ENCODE results near the gene DPP6.

GRCh38 chr7:154568346-154568745 lies 516.1 kb downstream of the DPP6 start:
- TF ChIP-seq CTCF (IDR thresholded peaks at IDR 0.05) (no peak), POLR2A (IDR thresholded peaks at IDR 0.05) (no peak), EP300 (IDR thresholded peaks at IDR 0.05) (no peak), POLR2AphosphoS5 (IDR thresholded peaks at IDR 0.05) (no peak)
